HepG2 (cell line): Measurements from ENCODE around the gene NOL4L. TPM values are rescaled to one million over a fixed set of nuclear protein-coding genes. Genes with fewer than 3 reads are reported as not detected.

Experiments
- CBX2 ChIP-seq, 2 experiments: fragments of 200-600 bp in 1 of 2; sonication (generic); formaldehyde crosslinking in 1 of 2; IDR thresholded peaks; 2 replicates each; pipeline versions ENCODE4 v1.7.0 to v1.8.1; 2018 to 2022; ENCODE audit warnings: low read depth in 2 of 2, low read length in 1 of 2, mild to moderate bottlenecking in 1 of 2, missing genetic modification reagents in 1 of 2
- CHD2 ChIP-seq: IDR thresholded peaks from 2 replicates; pipeline ENCODE4 v1.6.1; 2011; ENCODE audit warnings: low read depth, low read length, improper control_type of control experiment
- DRAP1 ChIP-seq: IDR thresholded peaks from 2 replicates; pipeline ENCODE4 v1.6.1; 2016; ENCODE audit warnings: missing genetic modification reagents, missing compliant biosample characterization
- FOXO4 ChIP-seq: sonication (generic); formaldehyde crosslinking; conservative IDR thresholded peaks from 2 replicates; pipeline ENCODE4 v1.8.1; 2023; ENCODE audit warnings: missing genetic modification reagents
- IRF1 ChIP-seq: sonication (generic); formaldehyde crosslinking; IDR thresholded peaks from 2 replicates; pipeline ENCODE4 v1.4.0; 2020; ENCODE audit warnings: low read depth, mild to moderate bottlenecking, missing genetic modification reagents
- KMT2B ChIP-seq: IDR thresholded peaks from 2 replicates; pipeline ENCODE4 v1.6.1; 2016; ENCODE audit warnings: missing genetic modification reagents, missing compliant biosample characterization
- LCORL ChIP-seq, 2 experiments: fragments of 450-650 bp in 1 of 2; sonication (generic) in 1 of 2; formaldehyde crosslinking in 1 of 2; IDR thresholded peaks; 2 replicates each; pipeline versions ENCODE4 v1.5.0 to v1.6.1; 2017 to 2020; ENCODE audit warnings: antibody characterized with exemption in 1 of 2, missing genetic modification reagents in 1 of 2
- MEIS1 ChIP-seq: sonication (generic); formaldehyde crosslinking; IDR thresholded peaks from 2 replicates; pipeline ENCODE4 v1.9.0; 2021; ENCODE audit warnings: mild to moderate bottlenecking, missing genetic modification reagents, moderate library complexity, borderline replicate concordance
- MIER2 ChIP-seq: IDR thresholded peaks from 2 replicates; pipeline ENCODE4 v1.6.1; 2016; ENCODE audit warnings: missing biosample characterization, missing genetic modification reagents
- MXD4 ChIP-seq: IDR thresholded peaks from 2 replicates; pipeline ENCODE4 v1.6.1; 2016; ENCODE audit warnings: mild to moderate bottlenecking, missing biosample characterization, missing genetic modification reagents
- NONO ChIP-seq, 2 experiments: fragments of 450-650 bp in 1 of 2; sonication (generic) in 1 of 2; formaldehyde crosslinking in 1 of 2; IDR thresholded peaks in 1 of 2; conservative IDR thresholded peaks in 1 of 2; 2 replicates each; pipeline versions ENCODE4 v1.6.1 to v1.8.0; 2017 to 2022; ENCODE audit warnings: mild to moderate bottlenecking in 1 of 2, missing genetic modification reagents in 1 of 2, moderate library complexity in 1 of 2
- SATB2 ChIP-seq: sonication (generic); formaldehyde crosslinking; IDR thresholded peaks from 2 replicates; pipeline ENCODE4 v1.5.0; 2020; ENCODE audit warnings: missing genetic modification reagents
- TERF1 ChIP-seq: sonication (generic); formaldehyde crosslinking; IDR thresholded peaks from 2 replicates; pipeline ENCODE4 v1.8.0; 2022; ENCODE audit warnings: mild to moderate bottlenecking, missing genetic modification reagents, moderate library complexity
- TFDP1 ChIP-seq: IDR thresholded peaks from 2 replicates; pipeline ENCODE4 v1.6.1; 2016; ENCODE audit warnings: missing compliant biosample characterization, missing genetic modification reagents, borderline replicate concordance
- TSC22D2 ChIP-seq: sonication (generic); formaldehyde crosslinking; IDR thresholded peaks from 2 replicates; pipeline ENCODE4 v1.5.1; 2020; ENCODE audit warnings: missing genetic modification reagents, mild to moderate bottlenecking, borderline replicate concordance
- YEATS4 ChIP-seq: sonication (generic); formaldehyde crosslinking; IDR thresholded peaks from 2 replicates; pipeline ENCODE4 v1.4.0; 2020; ENCODE audit warnings: missing genetic modification reagents, borderline replicate concordance
- ZNF138 ChIP-seq: sonication (generic); formaldehyde crosslinking; IDR thresholded peaks from 2 replicates; pipeline ENCODE4 v1.5.0; 2020; ENCODE audit warnings: mild to moderate bottlenecking, low read depth, missing genetic modification reagents
- ZNF34 ChIP-seq: sonication (generic); formaldehyde crosslinking; IDR thresholded peaks from 2 replicates; pipeline ENCODE4 v1.4.0; 2020; ENCODE audit warnings: mild to moderate bottlenecking, missing genetic modification reagents, borderline replicate concordance
- ZNF549 ChIP-seq: sonication (generic); formaldehyde crosslinking; IDR thresholded peaks from 2 replicates; pipeline ENCODE4 v1.5.0; 2020; ENCODE audit warnings: missing genetic modification reagents
- ZNF563 ChIP-seq: sonication (generic); formaldehyde crosslinking; IDR thresholded peaks from 2 replicates; pipeline ENCODE4 v1.8.0; 2022; ENCODE audit warnings: mild to moderate bottlenecking, moderate library complexity, missing genetic modification reagents
- ZNF788 ChIP-seq: sonication (generic); formaldehyde crosslinking; IDR thresholded peaks from 2 replicates; pipeline ENCODE4 v1.5.0; 2020; ENCODE audit warnings: mild to moderate bottlenecking, missing genetic modification reagents, borderline replicate concordance
- ZNF792 ChIP-seq: IDR thresholded peaks from 2 replicates; pipeline ENCODE4 v1.6.1; 2016
- ZNF83 ChIP-seq: sonication (generic); formaldehyde crosslinking; IDR thresholded peaks from 2 replicates; pipeline ENCODE4 v1.4.0; 2020; ENCODE audit warnings: missing genetic modification reagents, mild to moderate bottlenecking, borderline replicate concordance
- polyA plus RNA-seq, 8 experiments: library from polyadenylated mRNA; depleted of rRNA in 3 of 8; stranded (reverse) in 7 of 8; unstranded in 1 of 8; fragments of >200 nt; fragmentation: Illumina TruSeq in 4 of 8; extraction: Trizol in 4 of 8; gene quantifications; 2 replicates each; pipeline versions ENCODE4 v1.2.1 to v1.2.3, GENCODE V29; 2011 to 2016; ENCODE audit warnings: low read depth in 4 of 8, missing spikeins in 1 of 8, mixed read lengths in 1 of 8; ENCODE audit not compliant: insufficient read depth in 1 of 8
- total RNA-seq, 5 experiments: library from RNA; depleted of rRNA; stranded (reverse); fragments of >200 nt; fragmentation: Illumina TruSeq; extraction: Trizol; gene quantifications; 2 replicates each; pipeline ENCODE4 v1.2.3, GENCODE V29; 2016; ENCODE audit warnings: low read depth in 1 of 5

Gene NOL4L
- total and polyA plus RNA-seq, 2 of the 13 experiments (the other 11 are each of a cell fraction or from before 2014, with no cell fraction given): 16.6 to 35.4 TPM

GRCh38 chr20:32556312-32557184, 28.6 kb downstream of the NOL4L start (continued):
- 0 out of 2 replicates have a peak, but pooled peaks have one; percentile 56 for TF ChIP-seq ZNF788
- peak; percentile 43; the same call in 1 of the 2 replicates for TF ChIP-seq MXD4 (CRISPR knock-in tag)
- TF ChIP-seq SATB2 (CRISPR knock-in tag): no peak
- no peak for TF ChIP-seq MEIS1
- TF ChIP-seq TFDP1 (CRISPR knock-in tag): peak; percentile 70; the same call in 1 of the 2 replicates
- no peak for TF ChIP-seq CHD2
- TF ChIP-seq YEATS4 (CRISPR knock-in tag): no peak
- TF ChIP-seq CBX2 (IDR thresholded peaks at IDR 0.05; ENCODE audit: low read depth, low read length): no peak
- TF ChIP-seq CBX2 (CRISPR knock-in tag; IDR thresholded peaks at IDR 0.05; ENCODE audit: low read depth): no peak
- peak; percentile 48; the same call in 1 of the 2 replicates for TF ChIP-seq DRAP1
- no peak for TF ChIP-seq NONO (IDR thresholded peaks at IDR 0.05)
- 0 out of 2 replicates have a peak, but pooled peaks have one; percentile 14 for TF ChIP-seq NONO (CRISPR knock-in tag; conservative IDR thresholded peaks at IDR 0.05)
- TF ChIP-seq KMT2B (CRISPR knock-in tag): no peak
- TF ChIP-seq ZNF792 (CRISPR knock-in tag): peak; percentile 38; the same call in 1 of the 2 replicates
- no peak for TF ChIP-seq ZNF549 (CRISPR knock-in tag)
- peak; percentile 43; the same call in 1 of the 2 replicates for TF ChIP-seq ZNF138
- TF ChIP-seq FOXO4 (CRISPR knock-in tag): 0 out of 2 replicates have a peak, but pooled peaks have one; percentile 88
- no peak for TF ChIP-seq ZNF34 (CRISPR knock-in tag)
- TF ChIP-seq LCORL (IDR thresholded peaks at IDR 0.05): no peak
- peak; percentile 68 for TF ChIP-seq LCORL (CRISPR knock-in tag; IDR thresholded peaks at IDR 0.05)
- peak; percentile 55; the same call in 1 of the 2 replicates for TF ChIP-seq ZNF563 (CRISPR knock-in tag)
- 0 out of 2 replicates have a peak, but pooled peaks have one; percentile 56 for TF ChIP-seq TSC22D2 (CRISPR knock-in tag)
- TF ChIP-seq ZNF83 (CRISPR knock-in tag): 0 out of 2 replicates have a peak, but pooled peaks have one; percentile 25
- TF ChIP-seq TERF1: no peak
- TF ChIP-seq MIER2 (CRISPR knock-in tag): no peak
- TF ChIP-seq IRF1 (CRISPR knock-in tag): no peak
